Mesendoderm (in vitro differentiated cells): ENCODE measurements around the gene TRIM22.

Source experiments
- DNase-seq: peaks from one replicate; pipeline ENCODE4 v3.0.0; 2013
- H2AK5ac ChIP-seq: 2 replicates; pipeline ENCODE4 v1.6.1; 2013; ENCODE audit warnings: low read length, inconsistent platforms
- H2BK120ac ChIP-seq: 2 replicates; pipeline ENCODE4 v1.6.1; 2013; ENCODE audit warnings: low read depth, mild to moderate bottlenecking, low read length, moderate library complexity, mixed read lengths
- H2BK15ac ChIP-seq: replicated peaks from 2 replicates; pipeline ENCODE4 v1.6.1; 2013; ENCODE audit warnings: low read depth, mild to moderate bottlenecking, moderate library complexity
- H2BK5ac ChIP-seq: 2 replicates; pipeline ENCODE4 v1.6.1; 2013; ENCODE audit warnings: low read length, inconsistent platforms
- H3K18ac ChIP-seq: 2 replicates; pipeline ENCODE4 v1.6.1; 2013; ENCODE audit warnings: mild to moderate bottlenecking, low read length, mixed read lengths
- H3K23ac ChIP-seq: one replicate; pipeline ENCODE4 v1.6.1; 2013; ENCODE audit warnings: low read length
- H3K27ac ChIP-seq: 2 replicates; pipeline ENCODE4 v1.5.1; 2013; ENCODE audit warnings: low read depth, mild to moderate bottlenecking, inconsistent platforms, low read length, moderate library complexity
- H3K27me3 ChIP-seq: 2 replicates; pipeline ENCODE4 v1.6.1; 2013; ENCODE audit warnings: low read length, control low read depth, mild to moderate bottlenecking, inconsistent platforms; ENCODE audit not compliant: insufficient read depth, poor library complexity
- H3K36me3 ChIP-seq: 2 replicates; pipeline ENCODE4 v1.6.1; 2013; ENCODE audit warnings: low read length, inconsistent platforms; ENCODE audit not compliant: control insufficient read depth, insufficient read depth
- H3K4ac ChIP-seq: one replicate; pipeline ENCODE4 v1.6.1; 2013; ENCODE audit warnings: low read depth, mild to moderate bottlenecking, low read length, moderate library complexity
- H3K4me1 ChIP-seq: 2 replicates; pipeline ENCODE4 v1.6.1; 2013; ENCODE audit warnings: low read depth, low read length, inconsistent platforms; ENCODE audit not compliant: control insufficient read depth
- H3K4me2 ChIP-seq: 2 replicates; pipeline ENCODE4 v1.6.1; 2013; ENCODE audit warnings: low read length
- H3K4me3 ChIP-seq: 2 replicates; pipeline ENCODE4 v1.5.1; 2013; ENCODE audit warnings: mild to moderate bottlenecking, low read length
- H3K56ac ChIP-seq: one replicate; pipeline ENCODE4 v1.6.1; 2013; ENCODE audit warnings: low read length
- H3K79me1 ChIP-seq: 2 replicates; pipeline ENCODE4 v1.6.1; 2013; ENCODE audit warnings: low read length, inconsistent platforms
- H3K79me2 ChIP-seq: 2 replicates; pipeline ENCODE4 v1.6.1; 2013; ENCODE audit warnings: mild to moderate bottlenecking, low read length; ENCODE audit not compliant: control insufficient read depth, insufficient read depth
- H3K9ac ChIP-seq: 2 replicates; pipeline ENCODE4 v1.6.1; 2013; ENCODE audit warnings: low read length, inconsistent platforms
- H4K5ac ChIP-seq: one replicate; pipeline ENCODE4 v1.6.1; 2013; ENCODE audit warnings: low read length
- H4K8ac ChIP-seq: one replicate; pipeline ENCODE4 v1.6.1; 2013; ENCODE audit warnings: low read depth, mild to moderate bottlenecking, control low read depth, low read length, moderate library complexity
- WGBS: extraction: QIAGEN DNeasy Blood & Tissue Kit; methylation state at CpG from one replicate; pipeline ENCODE4 v1.1.7; 2013; ENCODE audit warnings: low lambda C conversion rate, missing lambda C conversion rate; ENCODE audit not compliant: insufficient coverage; ENCODE audit errors: extremely low coverage; 5-methylcytosine and 5-hydroxymethylcytosine counted together

The TRIM22 gene

DNA sequence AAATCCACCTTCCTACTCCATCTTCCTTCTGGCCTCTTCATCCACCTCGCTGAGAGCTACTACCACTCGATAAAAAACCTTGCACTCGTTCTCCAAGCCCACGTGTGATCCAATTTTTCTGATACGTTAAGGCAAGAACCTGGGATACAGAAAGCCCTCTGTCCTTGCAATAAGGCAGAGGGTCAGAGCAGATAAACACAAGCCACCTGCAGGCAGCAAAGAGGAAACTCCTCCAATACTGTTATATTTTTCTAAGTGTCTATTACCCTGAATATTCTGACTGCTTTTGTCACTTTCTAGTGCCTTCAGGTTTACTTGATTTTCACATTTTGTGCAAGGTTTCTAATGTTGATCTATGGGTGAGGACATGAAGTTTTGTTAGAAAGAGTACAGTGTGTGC lies 31.3 kb upstream of the TRIM22 start:
- no peak overlapping the region for H3K9ac ChIP-seq
- H3K4ac ChIP-seq: no peak overlapping the region
- no peaks in the 10 kb centered on the region for H3K79me1 ChIP-seq
- H3K4me2 ChIP-seq: no peak overlapping the region
- no peak overlapping the region for H3K27ac ChIP-seq
- no peak overlapping the region for H3K23ac ChIP-seq
- H3K4me1 ChIP-seq: no peaks in the 10 kb centered on the region
- H3K27me3 ChIP-seq: no peaks in the 10 kb centered on the region
- H3K18ac ChIP-seq: no peak overlapping the region
- no peak overlapping the region for H2AK5ac ChIP-seq
- H3K36me3 ChIP-seq: no peaks in the 10 kb centered on the region
- no peak for DNase-seq
- no peak overlapping the region for H2BK5ac ChIP-seq
- H2BK120ac ChIP-seq: no peak overlapping the region
- no CpG with 5 or more reads among the region's 5 CpGs for WGBS
- no peak overlapping the region for H4K8ac ChIP-seq
- H3K79me2 ChIP-seq: no peaks in the 10 kb centered on the region
- H3K56ac ChIP-seq: no peak overlapping the region
- H4K5ac ChIP-seq: no peak overlapping the region
- H2BK15ac ChIP-seq: no peak overlapping the region
- H3K4me3 ChIP-seq: no peak overlapping the region

DNA sequence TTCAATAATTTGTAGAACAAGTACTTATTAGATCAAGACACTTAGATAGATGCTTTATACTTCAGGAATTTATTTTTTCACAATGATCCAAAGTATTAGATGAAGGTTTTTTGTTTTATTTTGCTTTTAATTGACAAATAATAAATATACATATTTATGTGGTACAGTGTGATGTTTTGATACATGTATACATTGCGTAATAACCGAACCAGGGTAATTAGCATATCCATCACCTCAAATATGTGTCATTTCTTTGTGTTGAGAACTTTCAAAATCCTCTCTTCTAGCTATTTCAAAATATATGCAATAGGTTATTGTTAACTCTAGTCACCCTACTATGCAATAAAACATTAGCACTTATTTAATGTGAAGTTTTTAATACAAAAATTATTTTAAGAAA lies 26.1 kb upstream of the TRIM22 start:
- no peak overlapping the region for H2AK5ac ChIP-seq
- H2BK5ac ChIP-seq: no peak overlapping the region
- no peak overlapping the region for H3K27ac ChIP-seq
- H3K23ac ChIP-seq: no peak overlapping the region
- no peak overlapping the region for H3K4ac ChIP-seq
- H4K8ac ChIP-seq: no peak overlapping the region
- no peak overlapping the region for H3K18ac ChIP-seq
- H3K9ac ChIP-seq: no peak overlapping the region
- H3K56ac ChIP-seq: no peak overlapping the region
- H3K79me1 ChIP-seq: no peaks in the 10 kb centered on the region
- no peak overlapping the region for H4K5ac ChIP-seq
- H3K27me3 ChIP-seq: no peaks in the 10 kb centered on the region
- no peak overlapping the region for H2BK120ac ChIP-seq
- H3K36me3 ChIP-seq: no peaks in the 10 kb centered on the region
- no CpG with 5 or more reads among the region's 2 CpGs for WGBS
- no peak overlapping the region for H3K4me2 ChIP-seq
- DNase-seq: no peak
- peaks cover 2% of the 10 kb centered on the region for H3K4me1 ChIP-seq
- no peak overlapping the region for H2BK15ac ChIP-seq
- H3K4me3 ChIP-seq: no peak overlapping the region
- H3K79me2 ChIP-seq: no peaks in the 10 kb centered on the region

DNA sequence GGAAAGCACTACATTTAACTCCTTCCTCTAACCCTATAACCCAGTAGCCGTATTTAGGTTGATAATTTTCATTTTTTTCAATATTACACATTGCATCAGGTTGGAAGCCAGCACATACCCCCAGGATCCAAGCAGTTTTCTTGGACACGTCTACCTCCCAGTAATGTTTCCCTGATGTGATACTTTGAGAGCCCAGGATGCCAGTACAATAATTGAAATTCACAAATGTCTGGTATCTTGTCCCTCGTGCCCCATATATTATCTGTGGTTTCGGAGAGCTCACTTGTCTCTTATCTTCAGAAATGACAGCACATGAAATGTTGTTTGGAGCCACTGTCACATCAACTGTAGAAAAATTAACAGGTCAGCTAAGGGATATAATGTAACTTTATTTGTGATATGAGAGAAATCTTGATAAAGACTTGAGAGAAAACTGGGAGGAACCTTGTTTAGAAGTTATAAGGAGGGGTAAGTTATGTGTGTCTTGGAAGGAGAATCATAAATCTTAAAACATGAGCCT lies 24.5 kb upstream of the TRIM22 start:
- no peaks in the 10 kb centered on the region for H3K79me1 ChIP-seq
- H4K8ac ChIP-seq: no peak overlapping the region
- no peak overlapping the region for H3K9ac ChIP-seq
- no peak overlapping the region for H3K4me2 ChIP-seq
- no peak overlapping the region for H2BK5ac ChIP-seq
- no peak overlapping the region for H3K18ac ChIP-seq
- peaks cover 2% of the 10 kb centered on the region for H3K4me1 ChIP-seq
- no peak overlapping the region for H3K27ac ChIP-seq
- H3K4me3 ChIP-seq: no peak overlapping the region
- H3K23ac ChIP-seq: no peak overlapping the region
- H3K4ac ChIP-seq: no peak overlapping the region
- WGBS: no CpG with 5 or more reads among the region's 4 CpGs
- no peaks in the 10 kb centered on the region for H3K36me3 ChIP-seq
- DNase-seq: no peak
- no peaks in the 10 kb centered on the region for H3K27me3 ChIP-seq
- no peak overlapping the region for H2BK15ac ChIP-seq
- no peak overlapping the region for H2BK120ac ChIP-seq
- no peaks in the 10 kb centered on the region for H3K79me2 ChIP-seq
- H4K5ac ChIP-seq: no peak overlapping the region
- H2AK5ac ChIP-seq: no peak overlapping the region
- no peak overlapping the region for H3K56ac ChIP-seq

DNA sequence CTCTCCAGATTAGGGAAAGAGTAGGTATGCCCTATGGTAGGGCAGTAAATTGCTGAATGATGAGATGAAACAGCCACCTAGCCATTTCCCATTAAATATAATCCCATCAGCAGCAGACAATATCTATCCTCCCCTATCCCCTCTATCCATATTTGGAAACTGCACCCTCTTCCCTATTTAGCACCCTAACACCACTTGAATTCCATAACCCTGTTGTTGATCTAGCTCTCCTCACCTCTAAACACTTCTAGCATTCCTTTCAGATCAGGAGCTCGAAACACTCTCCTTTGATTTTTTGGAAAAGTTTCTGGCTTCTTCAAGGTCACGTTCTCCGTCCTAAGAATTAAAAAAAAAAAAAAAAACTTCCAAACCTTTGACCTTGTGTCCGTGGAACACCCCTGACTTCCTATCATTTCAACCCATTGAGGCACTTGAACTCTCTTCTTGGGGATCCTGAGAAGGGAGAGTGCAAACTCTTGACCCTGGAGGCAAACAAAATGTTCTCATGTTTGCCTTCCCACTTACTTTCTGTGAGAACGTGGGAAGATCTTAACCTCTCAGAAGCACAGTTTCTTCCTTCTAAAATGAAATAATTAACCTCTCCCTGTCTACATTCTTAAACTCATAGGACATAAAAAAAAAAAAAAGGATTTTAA lies 23.7 kb upstream of the TRIM22 start:
- H3K4me2 ChIP-seq: no peak overlapping the region

DNA sequence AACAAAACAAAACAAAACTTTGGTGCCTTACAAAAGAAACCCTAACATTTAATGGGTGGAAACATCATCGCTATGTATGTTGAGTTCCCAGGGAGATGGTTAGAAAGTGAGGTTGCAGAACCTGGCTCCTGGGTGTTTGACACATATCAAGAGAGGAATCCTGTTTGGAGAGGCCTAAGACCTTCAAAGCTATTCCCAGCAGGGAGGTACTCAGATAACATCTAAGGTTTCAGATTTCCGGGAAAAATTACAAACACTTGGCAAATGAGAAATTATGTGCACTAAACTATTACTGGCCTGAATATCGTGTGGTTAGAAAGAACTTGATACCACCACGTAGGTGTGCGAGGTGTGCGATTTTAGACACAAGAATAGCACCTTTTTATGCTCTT lies 23.2 kb upstream of the TRIM22 start:
- peak; percentile 45 for DNase-seq
- no peaks in the 10 kb centered on the region for H3K79me1 ChIP-seq
- WGBS: no CpG with 5 or more reads among the region's 6 CpGs
- H3K4me2 ChIP-seq: no peak overlapping the region
- H3K4me3 ChIP-seq: no peak overlapping the region
- no peak overlapping the region for H3K56ac ChIP-seq
- no peak overlapping the region for H3K9ac ChIP-seq
- H2BK15ac ChIP-seq: no peak overlapping the region
- no peak overlapping the region for H3K27ac ChIP-seq
- peaks cover 2% of the 10 kb centered on the region for H3K4me1 ChIP-seq
- no peaks in the 10 kb centered on the region for H3K79me2 ChIP-seq
- H3K23ac ChIP-seq: no peak overlapping the region
- no peak overlapping the region for H2AK5ac ChIP-seq
- no peak overlapping the region for H3K4ac ChIP-seq
- H2BK5ac ChIP-seq: no peak overlapping the region
- no peak overlapping the region for H4K5ac ChIP-seq
- no peak overlapping the region for H2BK120ac ChIP-seq
- H4K8ac ChIP-seq: no peak overlapping the region
- H3K36me3 ChIP-seq: no peaks in the 10 kb centered on the region
- H3K27me3 ChIP-seq: no peaks in the 10 kb centered on the region
- no peak overlapping the region for H3K18ac ChIP-seq

More for the DNA sequence above, 23.7 kb upstream of the TRIM22 start:
- WGBS: no CpG with 5 or more reads among the region's 5 CpGs
- no peaks in the 10 kb centered on the region for H3K79me1 ChIP-seq
- H3K27ac ChIP-seq: no peak overlapping the region
- H3K18ac ChIP-seq: no peak overlapping the region
- no peak overlapping the region for H4K5ac ChIP-seq
- no peaks in the 10 kb centered on the region for H3K79me2 ChIP-seq
- H3K4me3 ChIP-seq: no peak overlapping the region
- no peak overlapping the region for H4K8ac ChIP-seq
- DNase-seq: no peak
- H3K36me3 ChIP-seq: no peaks in the 10 kb centered on the region
- no peak overlapping the region for H3K9ac ChIP-seq
- no peak overlapping the region for H2BK120ac ChIP-seq
- H3K23ac ChIP-seq: no peak overlapping the region
- no peak overlapping the region for H2BK15ac ChIP-seq
- no peaks in the 10 kb centered on the region for H3K27me3 ChIP-seq
- H3K56ac ChIP-seq: no peak overlapping the region
- no peak overlapping the region for H2AK5ac ChIP-seq
- no peak overlapping the region for H2BK5ac ChIP-seq
- H3K4ac ChIP-seq: peak overlapping the region; percentile 36
- H3K4me1 ChIP-seq: peaks cover 2% of the 10 kb centered on the region

DNA sequence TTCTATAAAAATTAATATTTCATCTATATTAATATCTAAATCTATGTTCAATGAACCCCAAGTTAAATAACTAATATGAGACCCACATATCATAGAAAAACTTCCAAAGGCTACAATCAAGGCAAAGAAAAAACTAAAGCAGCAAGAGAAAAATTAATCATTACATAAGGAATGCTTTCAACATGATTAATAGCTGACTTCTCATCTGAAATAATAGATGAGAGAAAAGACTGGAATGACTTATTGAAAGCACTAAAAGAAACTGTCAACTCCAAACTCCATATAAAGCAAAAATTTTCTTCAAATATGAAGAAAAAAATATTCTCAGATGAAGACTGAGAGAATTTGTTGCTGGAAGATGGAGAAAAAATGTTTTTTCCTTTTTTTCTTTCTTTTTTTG lies 17.8 kb upstream of the TRIM22 start:
- Histone ChIP-seq H3K9ac (no peak overlapping the region), H2BK5ac (no peak overlapping the region), H3K23ac (no peak overlapping the region), H2AK5ac (no peak overlapping the region), H3K4me1 (no peaks in the 10 kb centered on the region), H3K27me3 (no peaks in the 10 kb centered on the region), H2BK15ac (no peak overlapping the region), H3K18ac (no peak overlapping the region), H2BK120ac (no peak overlapping the region), H3K79me2 (no peaks in the 10 kb centered on the region), H3K4me3 (no peak overlapping the region), H3K4me2 (no peak overlapping the region), H3K56ac (no peak overlapping the region), H4K8ac (no peak overlapping the region), H3K4ac (no peak overlapping the region), H3K27ac (no peak overlapping the region), H3K36me3 (no peaks in the 10 kb centered on the region), H3K79me1 (no peaks in the 10 kb centered on the region), H4K5ac (no peak overlapping the region)
- DNase-seq: no peak
